Daoy (cell line): ENCODE data around the gene UBL7. TPM values are rescaled to one million over a fixed set of nuclear protein-coding genes. Genes with fewer than 3 reads are reported as not detected.

Source experiments
- DNase-seq: peaks from one replicate; pipeline ENCODE4 v3.0.0-alpha.2; 2015; ENCODE audit warnings: low read depth
- total RNA-seq: library from RNA; depleted of rRNA; stranded (reverse); fragments of >200 nt; shearing (Covaris generic); gene quantifications from 2 replicates; pipeline ENCODE4 v1.2.3, GENCODE V29; 2014

UBL7 gene
- total RNA-seq, 1 experiment from 2014 or later: 115 TPM

DNA sequence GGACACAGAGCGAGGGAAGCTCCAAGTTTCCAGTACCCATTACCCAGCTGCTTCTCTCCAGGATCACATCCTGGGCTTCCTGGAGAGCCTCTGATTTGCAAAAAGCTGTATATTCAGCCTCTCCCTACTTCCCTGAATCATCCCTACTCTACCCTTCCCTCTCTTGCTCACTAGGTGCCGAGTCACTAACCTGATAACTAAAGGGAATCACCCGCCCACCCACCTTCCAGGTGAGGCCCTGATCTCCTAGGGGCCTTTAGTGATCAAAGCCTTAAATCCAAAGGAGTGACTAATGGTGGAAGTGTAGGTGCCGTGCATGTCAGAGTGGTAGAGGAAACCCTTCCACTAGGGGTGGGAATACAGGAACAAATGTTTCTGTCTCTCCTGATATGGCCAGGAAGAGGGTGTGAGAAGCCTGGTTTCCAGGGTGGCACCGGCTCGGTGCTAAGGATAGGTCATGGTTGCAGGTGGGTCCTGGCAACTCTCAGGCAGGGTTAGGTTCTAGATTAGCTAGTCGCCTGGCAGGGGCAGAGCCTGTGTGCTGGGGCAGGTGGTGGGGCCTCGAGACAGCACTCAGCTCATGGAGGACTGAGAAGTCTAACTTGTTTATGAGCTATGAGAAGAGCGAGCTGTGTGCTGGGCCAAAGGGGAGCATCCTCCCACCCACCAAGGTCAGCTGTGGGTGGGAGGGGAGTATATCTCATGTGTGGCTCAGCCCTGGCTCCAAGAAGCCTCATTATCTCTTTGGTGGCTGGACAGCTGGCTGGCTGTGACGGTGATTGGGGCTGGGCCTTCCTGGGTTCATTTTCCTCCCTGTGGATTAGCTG is 37.3 kb downstream of the UBL7 start:
- peak; percentile 41 for DNase-seq

DNA sequence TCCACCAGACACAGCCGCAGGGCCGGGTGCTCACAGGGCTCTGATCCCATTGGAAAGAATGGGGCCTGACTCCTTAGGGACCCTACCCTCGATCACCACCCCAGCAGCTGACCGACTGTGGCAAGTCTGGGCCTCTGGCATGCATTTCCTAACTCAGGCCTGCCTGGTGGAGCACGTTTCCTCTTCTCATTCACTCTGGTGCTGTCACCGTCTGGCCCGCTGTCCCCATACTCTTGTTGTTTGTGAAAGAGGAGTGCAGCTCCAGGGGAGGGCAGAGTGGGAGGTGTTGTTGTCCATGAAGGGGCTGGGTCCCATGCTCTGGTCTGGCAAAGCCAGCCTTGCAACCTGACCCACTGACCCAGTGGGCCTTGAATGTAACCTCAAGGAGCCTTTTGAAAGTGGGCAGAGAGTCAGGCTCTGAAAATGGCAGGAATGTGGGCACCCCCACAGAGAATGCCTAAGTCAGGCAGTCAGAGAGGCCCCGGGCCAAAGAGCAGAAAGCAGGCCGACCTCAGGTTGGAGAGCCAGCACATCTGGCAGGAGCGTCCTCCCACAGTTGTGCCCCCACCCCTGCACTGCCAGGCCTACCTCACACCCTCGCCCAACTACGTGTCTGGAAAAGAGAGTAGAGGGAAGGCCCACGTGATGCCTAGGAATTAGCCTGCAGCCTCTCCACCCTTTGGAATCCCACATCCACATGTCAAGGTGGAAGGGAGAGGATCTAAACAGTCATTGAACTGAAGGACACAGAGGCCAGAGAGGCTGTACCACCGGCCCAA is 38.1 kb downstream of the UBL7 start:
- peak; percentile 92 for DNase-seq

GRCh38 chr15:74422265-74422651 is 38.7 kb downstream of the UBL7 start:
- DNase-seq: no peak

- no peak for DNase-seq
These were observed 39.4 kb downstream of the UBL7 start for GRCh38 chr15:74421302-74422245.

- DNase-seq: peak; percentile 58
These were observed 40.6 kb downstream of the UBL7 start for GRCh38 chr15:74420193-74420905.

DNA sequence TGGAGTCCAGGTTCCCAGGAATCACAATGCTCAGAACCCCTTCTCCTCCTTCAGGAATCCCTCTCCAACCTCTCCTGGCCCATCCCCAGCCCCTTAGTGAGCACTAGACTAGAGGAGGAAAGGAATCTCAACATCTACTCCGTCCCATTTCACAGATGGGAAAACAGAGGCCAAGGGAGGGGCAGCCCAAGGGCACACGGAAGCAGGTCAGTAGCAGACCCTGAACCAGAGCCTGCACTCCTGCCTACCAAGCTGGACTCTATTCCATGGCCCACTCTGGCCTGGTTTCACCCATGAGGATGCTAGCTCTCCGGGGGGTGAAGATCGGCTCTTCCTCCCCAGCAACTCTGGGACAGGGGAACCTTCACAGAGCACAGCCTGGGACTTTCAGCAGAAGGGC is 41.5 kb downstream of the UBL7 start:
- DNase-seq: no peak

DNA sequence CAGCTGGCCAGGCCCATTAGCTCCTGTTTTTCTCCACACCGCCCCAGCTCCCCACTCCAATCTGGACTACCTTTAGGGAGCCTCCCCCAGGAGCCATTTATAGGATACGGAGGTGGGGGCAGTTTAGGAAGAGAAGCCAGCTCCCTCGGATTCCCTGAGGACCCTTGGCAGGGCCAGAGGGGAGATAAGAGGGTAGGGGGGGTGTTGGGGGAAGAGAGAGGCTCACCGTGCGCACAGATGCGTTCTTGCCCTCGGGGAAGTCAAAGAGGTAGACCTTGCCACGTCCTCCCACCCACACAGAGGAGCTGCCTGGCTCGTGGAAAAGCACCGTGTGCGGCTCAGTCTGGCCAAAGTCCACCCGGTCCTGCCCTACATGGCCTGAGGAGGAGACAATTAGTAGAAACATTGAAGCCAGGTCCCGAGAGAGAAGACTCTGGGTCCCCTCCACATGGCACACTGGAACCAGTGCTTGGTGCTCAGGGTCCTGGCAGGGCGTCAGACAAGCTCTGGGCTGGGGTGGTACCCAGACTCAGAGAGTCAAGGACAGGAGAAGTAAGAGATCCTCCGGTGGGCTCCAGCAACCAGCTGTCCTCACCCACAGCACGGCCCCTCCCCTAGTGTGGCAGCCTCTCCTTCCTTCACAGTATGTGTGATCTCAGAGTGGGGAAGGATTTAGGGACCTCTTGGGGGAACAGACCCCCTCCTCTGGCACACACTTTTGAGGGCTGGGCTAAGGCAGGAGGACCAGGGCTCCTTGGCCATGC is 42.2 kb downstream of the UBL7 start:
- no peak for DNase-seq

GRCh38 chr15:74417670-74418069 is 43.3 kb downstream of the UBL7 start:
- no peak for DNase-seq

DNA sequence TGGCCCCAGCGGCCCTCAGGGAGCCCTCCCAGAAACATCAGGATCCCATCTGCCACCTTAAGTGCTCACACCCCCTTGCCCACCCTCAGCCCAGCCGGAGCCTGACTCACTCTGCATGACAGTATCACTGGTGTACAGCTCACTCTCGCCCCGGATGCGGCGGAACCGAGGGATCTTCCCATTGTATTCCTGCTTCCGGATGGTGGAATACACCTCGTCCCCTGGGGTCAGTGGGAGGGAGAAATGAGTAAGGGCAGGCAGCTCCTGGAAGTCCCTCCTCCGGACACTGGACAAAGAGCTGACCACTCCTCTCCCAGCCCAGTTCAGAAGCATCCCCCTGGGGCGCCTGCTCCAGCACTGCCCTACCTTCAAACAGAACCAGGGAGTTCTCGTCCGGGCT is 43.7 kb downstream of the UBL7 start:
- DNase-seq: peak; percentile 87

GRCh38 chr15:74415966-74416916 is 44.7 kb downstream of the UBL7 start:
- DNase-seq: no peak

GRCh38 chr15:74414603-74415338 is 46.2 kb downstream of the UBL7 start:
- no peak for DNase-seq

- DNase-seq: no peak
These were observed 46.8 kb downstream of the UBL7 start for GRCh38 chr15:74414081-74414580.

DNA sequence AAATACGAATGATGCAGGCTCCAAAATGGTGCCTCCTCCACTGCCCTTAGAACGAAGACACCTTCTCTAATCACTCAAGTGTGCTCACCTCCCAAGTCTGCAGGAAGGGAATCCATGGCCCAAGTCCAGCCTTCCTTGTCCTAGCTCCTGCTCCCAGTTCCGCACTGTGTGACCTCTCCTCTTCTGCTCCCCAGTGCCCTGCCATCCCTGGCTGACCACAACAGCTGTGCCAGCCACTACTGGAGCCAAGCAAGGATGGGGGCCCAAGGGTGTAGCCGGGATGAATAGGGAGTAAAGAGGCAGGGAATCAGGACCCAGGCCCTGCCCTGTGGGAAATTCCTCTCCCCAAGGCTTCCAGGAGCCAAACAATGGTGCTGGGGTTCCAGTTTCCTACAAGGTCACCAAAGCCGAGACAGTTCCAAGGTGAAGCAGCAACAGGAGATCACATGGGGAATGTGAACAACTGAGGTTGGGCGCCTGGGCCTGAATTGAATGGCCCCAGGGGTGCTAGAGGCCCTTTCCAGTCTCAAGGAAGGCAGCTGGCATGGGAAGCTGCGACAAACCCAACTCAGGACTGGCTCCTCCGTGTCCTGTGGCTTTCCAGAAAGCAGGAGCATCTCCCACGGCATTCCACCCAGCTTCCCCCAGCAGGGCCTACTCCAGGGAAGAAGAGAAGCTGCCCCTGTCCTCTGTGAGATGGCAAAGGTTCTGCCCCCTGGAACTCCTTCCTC is 47.4 kb downstream of the UBL7 start:
- DNase-seq: no peak

DNA sequence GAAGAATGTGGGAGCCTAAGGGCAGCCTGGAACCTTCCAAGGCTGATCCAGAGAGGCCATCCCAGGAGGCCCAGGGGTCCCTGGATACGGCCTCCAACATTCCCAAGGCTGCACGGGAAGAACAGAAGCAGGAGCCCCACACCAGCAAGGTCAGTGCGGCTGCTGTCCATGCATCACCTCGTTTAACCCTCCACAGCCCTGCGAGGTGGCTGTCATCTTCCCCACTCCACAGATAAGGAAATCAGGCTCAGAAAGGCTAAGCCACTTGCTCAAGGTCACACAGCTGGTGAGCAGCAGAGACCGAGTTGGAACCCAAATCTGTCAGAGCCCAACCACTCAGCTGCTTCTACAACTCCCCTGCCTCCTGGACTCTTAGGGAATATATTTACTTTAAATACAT is 48.8 kb downstream of the UBL7 start:
- no peak for DNase-seq

GRCh38 chr15:74411686-74412085 is 49.3 kb downstream of the UBL7 start:
- no peak for DNase-seq

GRCh38 chr15:74410502-74410901 is 50.5 kb downstream of the UBL7 start:
- DNase-seq: no peak

DNA sequence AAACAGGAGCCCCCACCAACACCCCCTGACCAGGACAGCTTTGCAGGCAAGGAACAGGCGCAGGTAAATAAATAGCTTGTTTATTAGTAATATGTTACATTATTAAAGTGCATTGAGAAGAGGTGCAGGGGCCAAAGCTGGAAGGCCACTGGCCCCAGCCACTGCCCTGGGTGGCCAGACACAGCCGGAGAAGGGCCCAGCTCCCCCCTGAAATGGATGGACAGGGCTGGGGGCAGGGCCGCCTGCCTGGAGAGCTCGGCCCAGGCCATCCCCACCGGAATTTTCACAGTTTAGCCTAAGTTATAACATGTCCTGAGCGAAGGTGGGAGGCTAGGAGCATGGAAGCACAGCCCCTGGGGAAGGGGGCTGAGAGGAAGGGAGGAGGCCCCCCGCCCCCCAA is 51.7 kb downstream of the UBL7 start:
- no peak for DNase-seq

DNA sequence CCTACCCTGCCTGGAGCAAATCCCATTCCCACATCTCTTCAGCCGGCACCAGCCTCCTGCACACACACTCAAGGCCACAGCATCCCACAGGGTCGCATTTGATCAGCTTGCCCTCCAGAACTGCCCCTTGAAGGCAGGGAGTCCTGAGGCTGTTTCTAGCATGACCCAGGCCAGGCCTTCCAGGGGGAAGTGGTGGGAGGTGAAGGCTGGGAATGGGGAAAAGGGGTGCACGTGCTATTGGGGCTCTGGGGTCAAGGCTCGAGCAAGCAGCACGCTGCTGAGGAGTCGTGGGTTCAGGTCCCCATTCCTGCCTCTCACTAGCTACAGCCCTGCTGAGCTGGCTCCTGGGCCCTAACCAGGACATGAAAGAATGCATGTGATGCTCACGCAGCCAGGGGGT is 52.1 kb downstream of the UBL7 start:
- DNase-seq: no peak
